B cell (primary cell): ENCODE data around the gene NABP1. TPM values are rescaled to one million over a fixed set of nuclear protein-coding genes. Genes with fewer than 3 reads are reported as not detected.

Source experiments
- ATAC-seq: fragments of 200-7000 bp; cut with Tn5 transposase; one replicate; pipeline ENCODE4 v1.10.0; 2021; ENCODE audit warnings: low read depth, mild to moderate bottlenecking, moderate number of reproducible peaks, moderate library complexity
- CTCF ChIA-PET: fragments of 350-600 bp; sonication (Branson Sonifier 250); formaldehyde crosslinking; loops from one replicate; lab custom pipeline; 2021; ENCODE audit warnings: antibody characterized with exemption, inconsistent platforms; lab: Charles Lee
- POLR2A ChIA-PET: fragments of 350-600 bp; sonication (Branson Sonifier 250); formaldehyde crosslinking; loops from one replicate; lab custom pipeline; 2021; ENCODE audit warnings: antibody characterized with exemption; lab: Charles Lee
- DNase-seq: peaks from one replicate; pipeline ENCODE4 v3.0.0; 2013
- H2AFZ ChIP-seq: 2 replicates; pipeline ENCODE4 v1.6.1; 2012; ENCODE audit warnings: mild to moderate bottlenecking, low read depth, low read length; ENCODE audit not compliant: insufficient read depth, poor library complexity, severe bottlenecking
- H3K27ac ChIP-seq, 2 donors: 1 replicate in 1 of 2; 2 replicates in 1 of 2; pipeline ENCODE4 v1.5.1; 2012 to 2013; ENCODE audit warnings: low read length in 2 of 2, mild to moderate bottlenecking in 2 of 2, moderate library complexity in 1 of 2
- H3K27me3 ChIP-seq, 4 experiments: fragments of 200-600 bp in 1 of 4; sonication (generic) in 1 of 4; replicated peaks in 1 of 4; 1 replicate in 2 of 4; 2 replicates in 2 of 4; pipeline versions ENCODE4 v1.6.1 to v1.7.0; 2013 to 2016; ENCODE audit warnings: low read length in 3 of 4, mild to moderate bottlenecking in 2 of 4, mixed read lengths in 1 of 4, moderate library complexity in 1 of 4; ENCODE audit not compliant: insufficient read depth in 4 of 4, control insufficient read depth in 3 of 4; ENCODE audit errors: control extremely low read depth in 1 of 4
- H3K36me3 ChIP-seq, 2 experiments: replicated peaks in 1 of 2; 1 replicate in 1 of 2; 2 replicates in 1 of 2; pipeline versions ENCODE4 v1.6.1 to v1.7.1; 2013; ENCODE audit warnings: low read length in 1 of 2; ENCODE audit not compliant: insufficient read depth in 2 of 2, control insufficient read depth in 1 of 2; ENCODE audit errors: control extremely low read depth in 1 of 2, extremely low read depth in 1 of 2
- H3K4me1 ChIP-seq, 2 donors: fragments of 200-600 bp in 1 of 2; sonication (generic) in 1 of 2; 1 replicate in 1 of 2; 2 replicates in 1 of 2; pipeline versions ENCODE4 v1.5.1 to v1.6.1; 2013 to 2017; ENCODE audit warnings: low read length in 2 of 2; ENCODE audit not compliant: control insufficient read depth in 2 of 2, insufficient read depth in 2 of 2
- H3K4me2 ChIP-seq: replicated peaks from 2 replicates; pipeline ENCODE3; 2012; ENCODE audit warnings: mild to moderate bottlenecking, low read depth, low read length; ENCODE audit not compliant: poor library complexity, severe bottlenecking
- H3K4me3 ChIP-seq, 5 experiments: fragments of 200-600 bp in 1 of 5; sonication (generic) in 1 of 5; 1 replicate in 3 of 5; 2 replicates in 2 of 5; pipeline versions ENCODE4 v1.5.1 to v1.7.0; 2011 to 2016; ENCODE audit warnings: low read length in 4 of 5, mild to moderate bottlenecking in 4 of 5, low read depth in 2 of 5, control low read depth in 1 of 5, moderate library complexity in 1 of 5; ENCODE audit not compliant: insufficient read depth in 1 of 5; ENCODE audit errors: control extremely low read depth in 1 of 5, extremely low read depth in 1 of 5
- H3K79me2 ChIP-seq: fragments of 200-600 bp; sonication (generic); one replicate; pipeline ENCODE4 v1.6.0; 2016; ENCODE audit warnings: low read length; ENCODE audit not compliant: control insufficient read depth, insufficient read depth
- H3K9ac ChIP-seq: fragments of 200-600 bp; sonication (generic); 2 replicates; pipeline ENCODE4 v1.6.1; 2017; ENCODE audit warnings: mild to moderate bottlenecking, low read length, moderate library complexity
- H3K9me3 ChIP-seq, 3 donors: one replicate each; pipeline versions ENCODE4 v1.6.1 to v1.7.1; 2013; ENCODE audit warnings: low read length in 2 of 3; ENCODE audit not compliant: control insufficient read depth in 2 of 3, insufficient read depth in 1 of 3; ENCODE audit errors: control extremely low read depth in 1 of 3
- H4K20me1 ChIP-seq: 2 replicates; pipeline ENCODE4 v1.6.0; 2012; ENCODE audit warnings: mild to moderate bottlenecking, low read length; ENCODE audit not compliant: insufficient read depth, control insufficient read depth, poor library complexity, severe bottlenecking
- H3K27ac Mint-ChIP-seq: one replicate; pipeline ENCODE4 v1.8.0; 2021; ENCODE audit warnings: mixed read lengths
- H3K27me3 Mint-ChIP-seq: one replicate; pipeline ENCODE4 v1.8.0; 2021; ENCODE audit warnings: mixed read lengths
- H3K4me1 Mint-ChIP-seq: one replicate; pipeline ENCODE4 v1.8.0; 2021; ENCODE audit warnings: mixed read lengths
- H3K4me3 Mint-ChIP-seq: one replicate; pipeline ENCODE4 v1.8.0; 2021; ENCODE audit warnings: mixed read lengths
- H3K9me3 Mint-ChIP-seq: one replicate; pipeline ENCODE4 v1.8.0; 2022; ENCODE audit warnings: mixed read lengths; ENCODE audit not compliant: insufficient read depth
- CTCF ChIP-seq: fragments of 200-600 bp; IDR thresholded peaks from one replicate; pipeline ENCODE4 v1.8.0; 2022; ENCODE audit warnings: antibody characterized with exemption, mild to moderate bottlenecking
- EZH2 ChIP-seq: IDR thresholded peaks from 2 replicates; pipeline ENCODE4 v1.6.1; 2012; ENCODE audit warnings: borderline replicate concordance, low read depth, mild to moderate bottlenecking, moderate library complexity, low read length; ENCODE audit not compliant: insufficient read depth, poor library complexity, severe bottlenecking
- WGBS: methylation state at CpG from one replicate; pipeline ENCODE4 v1.1.5; 2013; ENCODE audit warnings: missing lambda C conversion rate; ENCODE audit not compliant: insufficient coverage; 5-methylcytosine and 5-hydroxymethylcytosine counted together
- intact Hi-C: fragments of 100-400 bp; cut with micrococcal nuclease; formaldehyde crosslinking; loops from one replicate; pipeline ENCODE4 v1.10.0; 2022
- polyA plus RNA-seq: library from polyadenylated mRNA; depleted of rRNA; stranded (reverse); fragments of >200 nt; gene quantifications from 2 replicates; pipeline ENCODE4 v1.2.3, GENCODE V29; 2012
- total RNA-seq, 2 donors: library from RNA; stranded (reverse); fragments of 120-200 nt in 1 of 2; gene quantifications; 1 replicate in 1 of 2; 2 replicates in 1 of 2; pipeline versions ENCODE4 v1.2.3 to v1.2.4, GENCODE V29; 2013 to 2022

NABP1 gene
- total and polyA plus RNA-seq, 2 donors (not counting 1 experiment from before 2014, with no cell fraction given) = 7.2 to 56.4 TPM

GRCh38 chr2:191637182-191638078, 40.5 kb upstream of the NABP1 start:
- no peaks in the 10 kb centered on the region for H3K9me3 ChIP-seq
- Mint-ChIP-seq H3K4me3 (peak overlapping the region; percentile 54), H3K9me3 (no peaks in the 10 kb centered on the region), H3K4me1 (peaks cover 30% of the 10 kb centered on the region), H3K27ac (peak overlapping the region; percentile 20), H3K27me3 (no peaks in the 10 kb centered on the region)
- peaks cover 23 to 25% of the 10 kb centered on the region in 2 donors for H3K4me1 ChIP-seq
- no peaks in the 10 kb centered on the region for H3K36me3 ChIP-seq
- H2AFZ ChIP-seq = peak overlapping the region; percentile 40
- H3K27me3 ChIP-seq = no peaks in the 10 kb centered on the region
- ChIA-PET POLR2A (interaction anchor here (0.6 to 0.8 kb wide), 2 partner anchors 41 to 184 kb away, joined by 4 to 7 read pairs; partner anchors contain the start of gene NABP1), CTCF (interaction anchor here (0.9 to 2.4 kb wide), 6 partner anchors 9 to 71 kb away, joined by 3 to 11 read pairs (median 5); no protein-coding TSS in a partner anchor)
- no peaks in the 10 kb centered on the region for H3K79me2 ChIP-seq
- H4K20me1 ChIP-seq = no peaks in the 10 kb centered on the region
- WGBS = 100% methylated on average over 2 of the region's 6 CpGs
- DNase-seq (peak; percentile 23), ATAC-seq (peak; percentile 54)
- intact Hi-C loops = loop anchor here (2.0 kb wide), 1 partner anchor 13 kb away; no protein-coding TSS in a partner anchor
- peak overlapping the region; percentile 24 to 44 for H3K27ac ChIP-seq
- no peak overlapping the region for H3K4me3 ChIP-seq
- H3K4me2 ChIP-seq = peak overlapping the region; percentile 30
- H3K9ac ChIP-seq = no peak overlapping the region
- TF ChIP-seq CTCF (no peak), EZH2 (no peak)
